K562 (cell line): ENCODE data around the gene DHRS11. TPM values are rescaled to one million over a fixed set of nuclear protein-coding genes. Genes with fewer than 3 reads are reported as not detected.

Experiments used
- ATAC-seq: fragments of 200-7000 bp; cut with Tn5 transposase; 3 replicates; pipeline ENCODE4 v1.9.1; 2020; ENCODE audit warnings: moderate library complexity
- BruUV-seq: library from RNA; stranded (reverse); fragments of 400-500 nt; replicated peaks from 2 replicates; lab custom pipeline; 2021; lab: Mats Ljungman, UMichigan
- CTCF ChIA-PET: fragments of 300-600 bp; formaldehyde crosslinking; extraction: SDS; loops from one replicate; lab custom pipeline; 2021; ENCODE audit warnings: low intra/inter-chr PET ratio; lab: Yijun Ruan, JAX
- POLR2A ChIA-PET: fragments of 300-600, 350-650 bp; sonication (Branson Sonifier 250); formaldehyde crosslinking; extraction: SDS; loops from one replicate; lab custom pipeline; 2021; ENCODE audit warnings: antibody characterized with exemption, inconsistent platforms; lab: Yijun Ruan, JAX
- DNase-seq, 4 experiments: peaks; one replicate each; pipeline versions ENCODE4 v3.0.0 to v3.0.0-alpha.2; 2011 to 2018; ENCODE audit warnings: low spot score in 3 of 4, mixed read lengths in 3 of 4; ENCODE audit errors: extremely low read depth in 1 of 4
- FAIRE-seq: peaks from 2 replicates; lab custom pipeline; 2011; peaks lifted over from hg19 to GRCh38; lab: Jason Lieb, UNC
- H2AFZ ChIP-seq: 2 replicates; pipeline ENCODE4 v1.6.0; 2011; ENCODE audit warnings: low read depth, low read length, control low read depth, inconsistent platforms
- H3K27ac ChIP-seq: fragments of 200-600 bp; 3 replicates; pipeline ENCODE4 v1.8.0; 2011; ENCODE audit warnings: low read depth, mild to moderate bottlenecking, control low read depth, inconsistent platforms, low read length, moderate library complexity, mixed read lengths; ENCODE audit errors: extremely low read depth
- H3K27me3 ChIP-seq, 2 experiments: fragments of 300-600 bp in 1 of 2; 2 replicates in 1 of 2; 3 replicates in 1 of 2; pipeline versions ENCODE4 v1.6.0 to v1.8.0; 2011; ENCODE audit warnings: inconsistent platforms in 2 of 2, low read length in 2 of 2, mild to moderate bottlenecking in 1 of 2, mixed read lengths in 1 of 2, moderate library complexity in 1 of 2; ENCODE audit not compliant: control insufficient read depth in 2 of 2, insufficient read depth in 2 of 2
- H3K36me3 ChIP-seq: fragments of 300-600 bp; 3 replicates; pipeline ENCODE4 v1.8.0; 2011; ENCODE audit warnings: mild to moderate bottlenecking, low read length, inconsistent platforms; ENCODE audit not compliant: control insufficient read depth, insufficient read depth
- H3K4me1 ChIP-seq, 2 experiments: fragments of 200-600 bp in 1 of 2; replicated peaks in 1 of 2; 2 replicates in 1 of 2; 3 replicates in 1 of 2; pipeline versions ENCODE4 v1.5.1 to v1.8.0; 2011; ENCODE audit warnings: inconsistent platforms in 2 of 2, low read length in 2 of 2, mild to moderate bottlenecking in 1 of 2, mixed read lengths in 1 of 2, moderate library complexity in 1 of 2; ENCODE audit not compliant: control insufficient read depth in 2 of 2, insufficient read depth in 2 of 2
- H3K4me2 ChIP-seq: 2 replicates; pipeline ENCODE4 v1.6.1; 2011; ENCODE audit warnings: low read length, control low read depth, inconsistent platforms, mixed read lengths; ENCODE audit not compliant: insufficient read depth
- H3K4me3 ChIP-seq: fragments of 200-600 bp; sonication (generic), shearing (Covaris generic); 2 replicates; pipeline ENCODE4 v1.5.1; 2016; ENCODE audit warnings: control low read depth, inconsistent platforms
- H3K79me2 ChIP-seq: fragments of 200-600 bp; 3 replicates; pipeline ENCODE4 v1.8.0; 2011; ENCODE audit warnings: low read length, inconsistent platforms; ENCODE audit not compliant: control insufficient read depth, insufficient read depth
- H3K9ac ChIP-seq, 2 experiments: 2 replicates each; pipeline versions ENCODE4 v1.6.0 to v1.6.1; 2011; ENCODE audit warnings: low read depth in 2 of 2, low read length in 2 of 2, control low read depth in 1 of 2, inconsistent platforms in 1 of 2, mild to moderate bottlenecking in 1 of 2, mixed read lengths in 1 of 2; ENCODE audit not compliant: insufficient read depth in 1 of 2
- H3K9me1 ChIP-seq: one replicate; pipeline ENCODE4 v1.6.0; 2011; ENCODE audit warnings: inconsistent platforms, mild to moderate bottlenecking, low read length, moderate library complexity; ENCODE audit not compliant: control insufficient read depth, insufficient read depth
- H3K9me3 ChIP-seq: replicated peaks from 2 replicates; pipeline ENCODE4 v1.5.1; 2011; ENCODE audit warnings: low read depth, low read length, inconsistent platforms; ENCODE audit not compliant: control insufficient read depth, insufficient read depth
- H4K20me1 ChIP-seq: replicated peaks from 2 replicates; pipeline ENCODE4 v1.6.1; 2011; ENCODE audit warnings: low read length, inconsistent platforms, mixed read lengths; ENCODE audit not compliant: control insufficient read depth, insufficient read depth
- CCAR2 ChIP-seq: fragments of 200-400 bp; formaldehyde crosslinking; IDR thresholded peaks from 2 replicates; pipeline ENCODE4 v1.6.1; 2017; ENCODE audit warnings: mild to moderate bottlenecking, low read depth, low read length
- FOXJ3 ChIP-seq: sonication (generic); formaldehyde crosslinking; IDR thresholded peaks from 2 replicates; pipeline ENCODE4 v1.4.0; 2020; ENCODE audit warnings: mild to moderate bottlenecking, missing genetic modification reagents
- MITF ChIP-seq: IDR thresholded peaks from 2 replicates; pipeline ENCODE4 v1.6.1; 2014; ENCODE audit warnings: antibody characterized with exemption
- NFXL1 ChIP-seq: fragments of 450-650 bp; formaldehyde crosslinking; IDR thresholded peaks from 2 replicates; pipeline ENCODE4 v1.4.0; 2021; ENCODE audit warnings: mild to moderate bottlenecking
- PRMT5 ChIP-seq: sonication (generic); formaldehyde crosslinking; IDR thresholded peaks from 2 replicates; pipeline ENCODE4 v1.5.0; 2020; ENCODE audit warnings: missing genetic modification reagents
- TAF1 ChIP-seq: IDR thresholded peaks from 2 replicates; pipeline ENCODE4 v1.6.1; 2011; ENCODE audit warnings: mild to moderate bottlenecking, low read length, moderate library complexity; ENCODE audit not compliant: insufficient read depth, control insufficient read depth, severe bottlenecking; ENCODE audit errors: extremely low read depth
- TAF15 ChIP-seq: fragments of 200-400 bp; formaldehyde crosslinking; IDR thresholded peaks from 2 replicates; pipeline ENCODE4 v1.6.1; 2017; ENCODE audit warnings: mild to moderate bottlenecking, low read depth, low read length, moderate library complexity
- TGIF2 ChIP-seq: sonication (generic); formaldehyde crosslinking; IDR thresholded peaks from 2 replicates; pipeline ENCODE4 v1.8.1; 2022; ENCODE audit warnings: mild to moderate bottlenecking, missing genetic modification reagents, moderate library complexity
- TOE1 ChIP-seq, 2 experiments: fragments of 450-650 bp in 1 of 2; sonication (generic) in 1 of 2; formaldehyde crosslinking in 1 of 2; IDR thresholded peaks; 2 replicates each; pipeline versions ENCODE4 v1.7.1 to v1.8.0; 2016 to 2022; ENCODE audit warnings: borderline replicate concordance in 2 of 2, mild to moderate bottlenecking in 2 of 2, antibody characterized with exemption in 1 of 2, inconsistent platforms in 1 of 2, low read depth in 1 of 2, missing genetic modification reagents in 1 of 2, moderate library complexity in 1 of 2
- ZNF146 ChIP-seq: IDR thresholded peaks from one replicate; pipeline ENCODE4 v1.6.1; 2018; ENCODE audit warnings: missing compliant biosample characterization; ENCODE audit not compliant: unreplicated experiment
- ZNF165 ChIP-seq: fragments of 250-450 bp; sonication (Bioruptor Pico); IDR thresholded peaks from 2 replicates; pipeline ENCODE4 v1.4.0; 2020; ENCODE audit warnings: borderline replicate concordance
- ZNF551 ChIP-seq: fragments of 250-450 bp; sonication (Bioruptor Pico); IDR thresholded peaks from 2 replicates; pipeline ENCODE4 v1.5.0; 2021; ENCODE audit warnings: mild to moderate bottlenecking, moderate library complexity
- WGBS: fragments of 100-300 bp; shearing (Covaris generic); methylation state at CpG from one replicate; pipeline ENCODE4 v1.1.6; 2016; ENCODE audit warnings: low coverage, mixed read lengths; ENCODE audit not compliant: insufficient coverage; ENCODE audit errors: missing lambda C conversion rate; 5-methylcytosine and 5-hydroxymethylcytosine counted together
- in situ Hi-C: fragments of 300-500 bp; cut with MboI; formaldehyde crosslinking; loops from 4 replicates; pipeline ENCODE4 v1.15.0; 2018; ENCODE audit warnings: inconsistent platforms, mixed read lengths
- intact Hi-C: fragments of 100-400 bp; cut with micrococcal nuclease; formaldehyde crosslinking; loops from 2 replicates; pipeline ENCODE4 v1.14.2; 2022
- polyA plus RNA-seq, 8 experiments: library from polyadenylated mRNA; depleted of rRNA in 4 of 8; stranded (reverse) in 5 of 8; unstranded in 3 of 8; fragments of >200 nt; fragmentation: Nextera tagmentation in 2 of 8; fragmentation: Illumina TruSeq in 1 of 8; extraction: Ambion mirVana in 2 of 8; extraction: Trizol in 1 of 8; gene quantifications; 2 replicates each; pipeline versions ENCODE4 v1.2.1 to v1.2.3, GENCODE V29; 2011 to 2014; ENCODE audit warnings: inconsistent platforms in 1 of 8, missing spikeins in 1 of 8
- total RNA-seq, 7 experiments: library from RNA; depleted of rRNA in 6 of 7; stranded (reverse); fragments of >200 nt in 6 of 7; fragmentation: Illumina TruSeq in 2 of 7; extraction: Trizol in 2 of 7; gene quantifications; 2 replicates each; pipeline versions ENCODE4 v1.2.1 to v1.2.3, GENCODE V29; 2011 to 2021; ENCODE audit warnings: low replicate concordance in 1 of 7
- TF ChIP-seq, protein P1 (sequence below): sonication (generic); formaldehyde crosslinking; IDR thresholded peaks from 2 replicates; pipeline ENCODE4 v1.8.0; 2022; ENCODE audit warnings: missing genetic modification reagents, mild to moderate bottlenecking, borderline replicate concordance

DHRS11 gene
- total and polyA plus RNA-seq, 9 of the 15 experiments (the other 6 are each of a cell fraction or from before 2014, with no cell fraction given), result 15.2 to 123 (median 59.8) TPM

DNA sequence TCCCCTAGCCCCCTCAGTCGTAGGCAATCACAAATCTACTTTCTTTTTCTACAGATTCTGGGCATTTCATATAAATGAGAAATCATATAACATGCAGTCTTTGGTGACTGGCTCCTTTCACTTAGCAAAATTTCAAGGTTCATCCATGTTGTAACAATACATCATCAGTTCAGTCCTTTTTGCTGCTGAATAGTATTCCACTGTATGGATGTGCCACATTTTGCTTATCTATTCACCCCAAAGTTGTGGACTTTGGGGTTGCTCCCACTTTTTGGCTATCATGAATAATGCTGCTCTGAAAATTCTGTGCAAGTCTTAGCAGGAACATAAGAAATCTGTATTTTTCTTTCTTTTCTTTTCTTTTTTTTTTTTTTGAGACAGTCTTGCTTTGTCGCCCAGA lies 48.7 kb downstream of the DHRS11 start:
- no peak for DNase-seq
- H4K20me1 ChIP-seq, result 0 out of 2 replicates have a peak, but pooled peaks cover 14% of the 10 kb centered on the region
- no peaks in the 10 kb centered on the region for H3K9me3 ChIP-seq
- ChIA-PET POLR2A (no interaction called here), CTCF (no interaction called here)
- no peak for FAIRE-seq
- no peaks in the 10 kb centered on the region for H3K79me2 ChIP-seq
- TF ChIP-seq NFXL1 (CRISPR knock-in tag) (no peak), TAF15 (no peak), ZNF146 (CRISPR knock-in tag) (peak; percentile 7), FOXJ3 (CRISPR knock-in tag) (no peak)
- H3K4me3 ChIP-seq, result no peak overlapping the region
- no peak for ATAC-seq
- H2AFZ ChIP-seq, result no peak overlapping the region
- peaks cover 57 to 82% of the 10 kb centered on the region in 2 experiments for H3K27me3 ChIP-seq
- no peaks in the 10 kb centered on the region for H3K9me1 ChIP-seq
- no peak overlapping the region for H3K9ac ChIP-seq
- BruUV-seq, result no TSS peak
- no peaks in the 10 kb centered on the region for H3K36me3 ChIP-seq
- 0% methylated on average over 1 of the region's 2 CpGs for WGBS
- H3K4me1 ChIP-seq, result peaks cover 0 to 10% of the 10 kb centered on the region in 2 experiments; a peak in 2 of 5 replicates
- H3K27ac ChIP-seq, result no peak overlapping the region
- intact Hi-C loops (no loop called here), in situ Hi-C loops (no loop called here)
- H3K4me2 ChIP-seq, result no peak overlapping the region

DNA sequence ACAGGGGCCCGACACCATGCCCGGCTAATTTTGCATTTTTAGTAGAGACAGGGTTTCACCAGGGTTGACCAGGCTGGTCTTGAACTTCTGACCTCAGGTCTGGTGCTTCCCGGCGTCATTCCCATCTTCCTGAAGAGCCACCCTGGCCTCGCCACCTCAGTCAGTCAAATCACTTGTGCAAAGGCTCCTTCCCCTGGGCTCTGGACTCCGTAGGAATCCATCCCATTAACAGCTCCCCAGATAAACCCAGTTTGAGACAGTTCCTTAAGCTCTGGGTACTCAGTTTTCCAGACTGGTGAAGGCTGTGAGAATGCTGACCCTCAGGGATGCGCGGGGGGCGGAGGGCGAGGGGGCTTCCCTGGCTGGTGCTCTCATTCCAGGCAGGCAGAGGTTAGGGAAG lies 49.2 kb downstream of the DHRS11 start:
- FAIRE-seq (no peak), ATAC-seq (no peak), DNase-seq (no peak)
- H3K9ac ChIP-seq, result no peak overlapping the region
- H3K9me1 ChIP-seq, result no peaks in the 10 kb centered on the region
- no TSS peak for BruUV-seq
- no peak overlapping the region for H2AFZ ChIP-seq
- H3K4me2 ChIP-seq, result no peak overlapping the region
- peaks cover 0 to 10% of the 10 kb centered on the region in 2 experiments; a peak in 2 of 5 replicates for H3K4me1 ChIP-seq
- H3K27ac ChIP-seq, result no peak overlapping the region
- H4K20me1 ChIP-seq, result 0 out of 2 replicates have a peak, but pooled peaks cover 14% of the 10 kb centered on the region
- H3K27me3 ChIP-seq, result peaks cover 57 to 79% of the 10 kb centered on the region in 2 experiments
- H3K9me3 ChIP-seq, result no peaks in the 10 kb centered on the region
- ChIA-PET POLR2A (no interaction called here), CTCF (no interaction called here)
- 3% methylated on average over 9 of the region's 10 CpGs for WGBS
- H3K4me3 ChIP-seq, result no peak overlapping the region
- in situ Hi-C loops (no loop called here), intact Hi-C loops (no loop called here)
- no peaks in the 10 kb centered on the region for H3K36me3 ChIP-seq
- H3K79me2 ChIP-seq, result no peaks in the 10 kb centered on the region
- TF ChIP-seq TAF1 (no peak), ZNF551 (no peak), TGIF2 (no peak), ZNF165 (no peak), TOE1 (IDR thresholded peaks at IDR 0.05; ENCODE audit: borderline replicate concordance) (no peak), TOE1 (CRISPR knock-in tag; IDR thresholded peaks at IDR 0.05; ENCODE audit: borderline replicate concordance, low read depth) (no peak), PRMT5 (no peak), CCAR2 (no peak), MITF (no peak)
- TF ChIP-seq, protein P1, sequence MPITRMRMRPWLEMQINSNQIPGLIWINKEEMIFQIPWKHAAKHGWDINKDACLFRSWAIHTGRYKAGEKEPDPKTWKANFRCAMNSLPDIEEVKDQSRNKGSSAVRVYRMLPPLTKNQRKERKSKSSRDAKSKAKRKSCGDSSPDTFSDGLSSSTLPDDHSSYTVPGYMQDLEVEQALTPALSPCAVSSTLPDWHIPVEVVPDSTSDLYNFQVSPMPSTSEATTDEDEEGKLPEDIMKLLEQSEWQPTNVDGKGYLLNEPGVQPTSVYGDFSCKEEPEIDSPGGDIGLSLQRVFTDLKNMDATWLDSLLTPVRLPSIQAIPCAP (CRISPR knock-in tag), result no peak
